SU-DHL-6 (cell line): ENCODE measurements around the gene ZMIZ1.

ENCODE experiments used
- H2AFZ ChIP-seq: fragments of 200-600 bp; sonication (generic); 2 replicates; pipeline ENCODE4 v1.6.1; 2014; ENCODE audit warnings: low read depth, mild to moderate bottlenecking, moderate library complexity, mixed read lengths, antibody characterized with exemption, low read length; ENCODE audit not compliant: severe bottlenecking
- H3F3A ChIP-seq: fragments of 200-600 bp; shearing (Covaris generic); 2 replicates; pipeline ENCODE4 v1.6.0; 2016; ENCODE audit warnings: antibody characterized with exemption, mild to moderate bottlenecking; ENCODE audit not compliant: insufficient read depth
- H3K27ac ChIP-seq: fragments of 200-600 bp; sonication (generic); 2 replicates; pipeline ENCODE4 v1.5.1; 2016; ENCODE audit warnings: low read depth, mild to moderate bottlenecking, low read length, moderate library complexity, mixed read lengths
- H3K27me3 ChIP-seq: fragments of 200-600 bp; sonication (generic), shearing (Covaris generic); 2 replicates; pipeline ENCODE4 v1.6.0; 2014; ENCODE audit warnings: mild to moderate bottlenecking, low read length
- H3K36me3 ChIP-seq: fragments of 200-600 bp; sonication (generic); 2 replicates; pipeline ENCODE4 v1.6.1; 2014; ENCODE audit warnings: mild to moderate bottlenecking, low read length, mixed read lengths
- H3K4me2 ChIP-seq: fragments of 300-600, 200-600 bp; shearing (Covaris generic), sonication (generic); 2 replicates; pipeline ENCODE4 v1.6.0; 2014; ENCODE audit warnings: low read length, low read depth, mild to moderate bottlenecking; ENCODE audit not compliant: poor library complexity, severe bottlenecking
- H3K4me3 ChIP-seq: fragments of 200-600 bp; sonication (generic); 2 replicates; pipeline ENCODE4 v1.5.1; 2014; ENCODE audit warnings: antibody characterized with exemption, low read length, mild to moderate bottlenecking, mixed read lengths; ENCODE audit not compliant: insufficient read depth, poor library complexity, severe bottlenecking
- H3K79me2 ChIP-seq: fragments of 200-600 bp; sonication (generic); 2 replicates; pipeline ENCODE4 v1.6.1; 2014; ENCODE audit warnings: mild to moderate bottlenecking, low read length, moderate library complexity; ENCODE audit not compliant: insufficient read depth
- H3K9ac ChIP-seq: fragments of 200-600 bp; sonication (generic); 2 replicates; pipeline ENCODE4 v1.7.0; 2014; ENCODE audit warnings: mild to moderate bottlenecking, low read length
- H3K9me2 ChIP-seq: fragments of 200-600 bp; sonication (generic); replicated peaks from 2 replicates; pipeline ENCODE4 v1.6.1; 2014; ENCODE audit warnings: low read length; ENCODE audit not compliant: insufficient read depth
- H3K9me3 ChIP-seq: fragments of 200-600 bp; sonication (generic); 2 replicates; pipeline ENCODE4 v1.6.1; 2014; ENCODE audit warnings: low read length, mixed read lengths; ENCODE audit not compliant: insufficient read depth
- H4K20me1 ChIP-seq: fragments of 200-600 bp; sonication (generic); 2 replicates; pipeline ENCODE4 v1.6.1; 2014; ENCODE audit warnings: low read depth, mild to moderate bottlenecking, antibody characterized with exemption, low read length, moderate library complexity, mixed read lengths
- CTCF ChIP-seq: fragments of 200-600 bp; sonication (generic); IDR thresholded peaks from one replicate; pipeline ENCODE4 v1.5.1; 2017; ENCODE audit warnings: antibody characterized with exemption, mild to moderate bottlenecking, low read length, moderate library complexity; ENCODE audit not compliant: insufficient read depth, poor library complexity, severe bottlenecking
- EZH2phosphoT487 ChIP-seq: fragments of 200-600 bp; sonication (generic), shearing (Covaris generic); conservative IDR thresholded peaks from 2 replicates; pipeline ENCODE4 v1.6.1; 2018; ENCODE audit warnings: mild to moderate bottlenecking, antibody characterized with exemption, low read length, moderate library complexity, mixed read lengths

Gene ZMIZ1

GRCh38 chr10:79101560-79102497 is 33.1 kb downstream of the ZMIZ1 start:
- TF ChIP-seq EZH2phosphoT487 (no peak), CTCF (no peak)
- Histone ChIP-seq H3K27ac (no peak overlapping the region), H3K36me3 (no peaks in the 10 kb centered on the region), H3K9ac (no peak overlapping the region), H2AFZ (no peak overlapping the region), H3K79me2 (no peaks in the 10 kb centered on the region), H3K27me3 (no peaks in the 10 kb centered on the region), H3K4me2 (no peak overlapping the region), H3F3A (no peaks in the 10 kb centered on the region), H4K20me1 (no peaks in the 10 kb centered on the region), H3K9me2 (no peaks in the 10 kb centered on the region), H3K9me3 (no peaks in the 10 kb centered on the region), H3K4me3 (no peak overlapping the region)

GRCh38 chr10:79102498-79102874 is 33.7 kb downstream of the ZMIZ1 start:
- H3K27me3 ChIP-seq: no peaks in the 10 kb centered on the region
- H3F3A ChIP-seq: no peaks in the 10 kb centered on the region
- H4K20me1 ChIP-seq: no peaks in the 10 kb centered on the region
- no peak overlapping the region for H3K9ac ChIP-seq
- H3K9me3 ChIP-seq: no peaks in the 10 kb centered on the region
- H3K9me2 ChIP-seq: no peaks in the 10 kb centered on the region
- H3K4me3 ChIP-seq: no peak overlapping the region
- no peaks in the 10 kb centered on the region for H3K36me3 ChIP-seq
- no peaks in the 10 kb centered on the region for H3K79me2 ChIP-seq
- TF ChIP-seq CTCF: no peak
- no peak for TF ChIP-seq EZH2phosphoT487
- no peak overlapping the region for H2AFZ ChIP-seq
- no peak overlapping the region for H3K4me2 ChIP-seq
- H3K27ac ChIP-seq: no peak overlapping the region

- no peak overlapping the region for H3K4me2 ChIP-seq
- H4K20me1 ChIP-seq: no peaks in the 10 kb centered on the region
- no peaks in the 10 kb centered on the region for H3K27me3 ChIP-seq
- no peaks in the 10 kb centered on the region for H3K9me2 ChIP-seq
- no peaks in the 10 kb centered on the region for H3K9me3 ChIP-seq
- H3K79me2 ChIP-seq: no peaks in the 10 kb centered on the region
- no peak overlapping the region for H3K4me3 ChIP-seq
- no peak overlapping the region for H3K27ac ChIP-seq
- no peak overlapping the region for H2AFZ ChIP-seq
- no peak overlapping the region for H3K9ac ChIP-seq
- H3K36me3 ChIP-seq: no peaks in the 10 kb centered on the region
- no peak for TF ChIP-seq EZH2phosphoT487
- TF ChIP-seq CTCF: no peak
- no peaks in the 10 kb centered on the region for H3F3A ChIP-seq
These were observed 34.4 kb downstream of the ZMIZ1 start for GRCh38 chr10:79103129-79103528.
